COLO668 (cell line): Measurements from ENCODE around the gene DET1.
"Not testable (repeated sequence)": the region's sequence is repeated elsewhere in the genome, so short reads cannot be mapped to it uniquely, and the experiment has no call there.

Experiments
- DNase-seq: peaks from one replicate; lab custom pipeline; 2025; ENCODE audit not compliant: unreplicated experiment; lab: John Stamatoyannopoulos, UW

The DET1 gene

DNA sequence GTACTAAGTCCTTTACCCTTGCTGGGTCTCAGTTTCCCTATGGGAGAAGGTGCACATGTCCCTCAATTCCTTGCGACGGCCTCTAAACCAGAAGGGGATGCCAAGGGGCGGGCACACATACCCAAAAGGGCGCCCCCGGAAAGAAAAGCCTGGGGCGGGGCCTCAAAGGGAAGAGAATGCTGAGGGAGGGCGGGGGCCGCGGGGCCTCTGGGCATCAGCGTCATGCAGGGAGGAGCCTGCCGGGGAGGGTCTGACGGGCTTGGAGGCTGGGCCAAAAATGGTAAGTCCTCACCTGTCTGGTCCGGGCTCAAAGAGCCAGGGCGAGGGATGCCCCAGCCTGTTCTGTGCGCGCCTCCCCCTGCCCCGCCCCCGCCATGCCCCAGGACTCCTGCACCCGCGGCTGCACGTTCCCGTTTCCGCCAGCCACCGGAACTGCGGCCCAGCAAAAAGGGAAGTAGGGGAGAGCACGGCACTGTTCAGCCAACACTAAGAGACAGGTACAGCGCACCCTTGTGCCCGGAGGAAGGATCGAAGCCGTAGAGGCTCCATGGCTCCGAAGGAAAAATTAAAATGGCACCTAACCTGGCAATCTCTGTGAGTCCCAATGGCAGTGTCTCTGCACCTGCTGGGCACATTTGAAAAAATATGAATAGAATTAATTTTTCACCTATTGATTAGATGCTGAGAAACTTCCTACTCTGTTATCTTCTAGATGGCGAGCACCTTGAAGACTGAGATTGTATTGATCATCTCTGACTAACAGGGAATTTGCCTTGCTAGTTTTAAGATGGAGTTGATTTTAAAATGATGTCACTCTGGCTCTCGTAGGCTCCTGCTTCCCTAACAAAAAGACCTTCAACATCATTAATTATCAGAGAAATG lies at the start of gene DET1:
Gene DET1, minus strand, starts transcription at position 434 of the 882 bp plus-strand sequence. CDS start 14,976 bp downstream, outside the sequence.
- peak; percentile 95 for DNase-seq

- DNase-seq: no peak
Measured at GRCh38 chr15:88591384-88591783, 44.9 kb upstream of the DET1 start.

DNA sequence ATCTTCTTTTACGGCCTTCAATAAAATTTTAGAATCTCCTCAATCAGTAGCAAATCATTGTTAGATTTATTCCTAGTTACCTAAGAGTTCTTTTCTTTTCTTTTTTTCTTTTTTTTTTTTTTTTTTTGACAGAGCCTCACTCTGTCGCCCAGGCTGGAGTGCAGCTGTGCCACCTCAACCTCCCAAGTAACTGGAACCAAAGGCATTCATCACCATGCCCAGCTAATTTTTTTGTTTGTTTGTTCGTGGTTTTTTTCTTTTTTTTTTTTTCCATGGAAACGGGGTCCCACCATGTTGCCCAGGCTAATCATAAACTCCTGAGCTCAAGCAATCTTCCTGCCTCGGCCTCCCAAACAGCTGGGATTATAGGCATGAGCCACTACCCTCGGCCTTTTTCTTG lies 44.3 kb upstream of the DET1 start:
- no peak for DNase-seq

DNA sequence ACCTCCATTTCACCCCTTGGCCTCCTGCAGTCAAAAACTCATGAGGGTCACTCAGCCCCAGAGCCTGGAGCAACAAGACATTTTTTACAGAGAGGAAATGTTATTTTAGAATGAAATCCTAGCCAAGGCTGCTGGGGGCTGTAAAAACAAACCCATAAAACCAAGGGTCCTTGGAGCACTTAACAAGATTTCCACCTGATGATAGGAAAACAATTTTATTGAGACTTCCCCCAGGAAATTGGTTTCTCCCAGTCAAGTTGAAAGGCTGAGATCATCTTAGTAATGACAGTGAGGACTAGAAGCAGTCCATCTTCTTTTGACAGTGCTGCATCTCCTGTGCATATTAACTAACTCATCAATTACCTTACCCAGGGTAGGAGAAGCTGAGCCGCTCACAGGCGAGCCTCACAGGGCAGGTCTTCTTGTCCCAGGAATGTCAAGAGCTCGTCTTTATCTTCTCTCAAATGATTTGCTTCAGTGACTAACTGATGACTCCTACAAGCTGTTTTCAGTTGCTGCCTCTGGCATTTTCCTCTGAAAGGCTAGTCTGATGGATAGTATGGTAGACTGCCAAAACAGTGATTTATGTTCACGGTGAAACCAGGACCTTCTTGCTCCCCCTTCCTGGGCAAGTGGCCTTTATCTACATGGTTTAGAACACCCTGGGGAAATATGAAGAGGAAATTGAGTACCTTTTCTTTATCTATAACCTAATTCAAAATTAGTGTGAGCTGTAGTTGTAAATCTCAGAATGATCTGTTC lies 40.1 kb upstream of the DET1 start:
- no peak for DNase-seq

- DNase-seq: peak; percentile 17
Measured at GRCh38 chr15:88580532-88580931, 34.1 kb upstream of the DET1 start.

- no peak for DNase-seq
Measured at GRCh38 chr15:88579322-88579721, 32.8 kb upstream of the DET1 start.

GRCh38 chr15:88574655-88575054 lies 28.2 kb upstream of the DET1 start:
- peak; percentile 20 for DNase-seq

- DNase-seq: no peak
Measured at GRCh38 chr15:88574077-88574476, 27.6 kb upstream of the DET1 start.

- peak; percentile 29 for DNase-seq
Measured at GRCh38 chr15:88571852-88572259, 25.4 kb upstream of the DET1 start.

DNA sequence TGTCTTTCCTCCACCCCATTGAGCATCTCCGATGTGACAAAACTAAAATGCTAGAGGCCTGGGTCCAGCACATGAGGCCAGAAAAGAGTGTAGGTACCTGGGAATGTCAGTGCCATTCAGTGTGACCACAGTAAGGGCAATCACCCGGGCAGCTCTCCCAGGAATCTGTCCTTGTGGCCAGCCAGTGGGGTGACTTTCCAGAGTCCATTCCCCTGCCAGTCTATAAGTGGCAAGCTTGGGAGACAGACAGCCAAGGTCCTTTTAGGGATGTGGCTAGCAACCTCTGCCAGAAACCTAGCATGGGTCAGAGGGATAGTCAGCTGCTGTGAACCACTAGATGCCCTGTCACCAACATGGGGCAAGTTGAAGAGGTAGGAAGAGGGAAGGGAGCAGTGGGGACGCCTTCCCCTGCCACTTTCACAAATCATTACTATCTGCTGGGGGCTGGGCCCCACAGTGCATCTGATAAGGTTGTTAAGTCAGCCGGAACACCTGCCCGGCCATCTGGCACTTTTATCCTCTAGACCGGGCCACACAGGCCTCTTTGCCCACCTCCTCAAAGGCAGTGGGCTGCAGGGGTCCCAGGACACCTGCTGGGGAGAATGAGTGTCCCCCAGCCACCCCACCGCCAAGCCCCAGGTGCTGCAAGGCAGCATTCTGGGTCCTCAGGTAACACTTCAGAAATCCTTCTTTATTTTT lies 24.8 kb upstream of the DET1 start:
- DNase-seq: peak; percentile 50

DNA sequence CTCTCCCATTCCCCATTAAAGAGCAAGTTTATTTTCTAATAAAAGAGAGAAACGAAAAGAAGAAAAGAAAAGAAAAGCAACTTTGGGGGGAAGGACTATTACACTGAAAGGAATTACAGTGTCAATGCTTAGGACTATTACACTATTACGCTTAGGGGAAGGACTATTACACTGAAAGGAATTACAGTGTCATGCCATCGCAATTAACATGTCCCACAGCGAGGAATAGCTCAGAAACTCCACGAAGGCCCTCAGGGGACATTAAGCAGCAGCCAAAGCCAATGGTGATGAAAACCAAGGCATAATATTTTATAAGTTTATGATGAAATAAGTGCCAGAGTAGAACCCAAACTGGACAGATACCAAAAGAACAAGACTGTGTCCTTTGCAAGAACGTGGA lies 22.1 kb upstream of the DET1 start:
- no peak for DNase-seq

DNA sequence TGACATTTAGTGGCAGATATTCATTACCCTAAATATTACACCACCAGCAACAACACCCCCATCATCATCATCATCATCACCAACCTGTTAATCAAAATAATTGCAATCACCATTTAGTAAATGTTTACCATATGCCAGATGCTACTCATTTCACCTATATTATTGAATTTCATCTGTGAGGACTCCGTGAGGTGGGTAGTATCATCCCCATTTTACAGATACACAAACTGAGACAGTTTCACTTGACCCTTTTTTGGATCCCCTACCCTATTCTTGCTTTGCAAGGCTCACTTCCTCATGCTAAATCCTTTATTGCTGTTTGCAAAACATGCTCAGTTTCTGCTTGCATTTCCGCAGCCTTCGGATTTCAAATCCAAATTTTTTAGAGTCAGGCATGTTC lies 18.3 kb upstream of the DET1 start:
- DNase-seq: no peak

DNA sequence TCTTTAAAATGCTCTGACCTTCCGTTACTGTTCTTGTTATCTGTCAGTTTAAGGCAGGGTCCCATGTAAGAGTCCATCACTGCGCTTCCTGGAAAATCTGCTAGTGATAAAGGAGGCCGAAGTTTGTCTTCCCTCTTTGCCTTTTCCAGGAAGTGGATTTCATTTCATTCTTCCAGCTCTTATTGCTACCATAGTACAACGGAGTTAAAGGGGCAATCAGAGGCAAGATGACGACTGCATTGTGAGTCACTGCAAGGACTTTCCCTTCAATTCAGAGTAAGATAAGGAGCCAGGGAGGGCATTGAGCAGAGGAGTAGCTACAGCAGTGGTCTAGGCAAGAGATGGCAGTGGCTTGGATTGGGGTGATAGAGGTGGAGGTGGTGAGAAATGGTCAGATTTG lies 17.2 kb upstream of the DET1 start:
- DNase-seq: no peak

DNA sequence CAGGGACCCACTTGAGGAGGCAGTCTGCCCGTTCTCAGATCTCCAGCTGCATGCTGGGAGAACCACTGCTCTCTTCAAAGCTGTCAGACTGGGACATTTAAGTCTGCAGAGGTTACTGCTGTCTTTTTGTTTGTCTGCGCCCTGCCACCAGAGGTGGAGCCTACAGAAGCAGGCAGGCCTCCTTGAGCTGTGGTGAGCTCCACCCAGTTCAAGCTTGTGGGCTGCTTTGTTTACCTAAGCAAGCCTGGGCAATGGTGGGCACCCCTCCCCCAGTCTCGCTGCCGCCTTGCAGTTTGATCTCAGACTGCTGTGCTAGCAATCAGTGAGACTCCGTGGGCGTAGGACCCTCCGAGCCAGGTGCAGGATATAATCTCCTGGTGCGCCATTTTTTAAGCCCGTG lies 13.1 kb upstream of the DET1 start:
- not testable (repeated sequence) for DNase-seq

- DNase-seq: not testable (repeated sequence)
Measured at GRCh38 chr15:88558026-88558425, 11.5 kb upstream of the DET1 start.

DNA sequence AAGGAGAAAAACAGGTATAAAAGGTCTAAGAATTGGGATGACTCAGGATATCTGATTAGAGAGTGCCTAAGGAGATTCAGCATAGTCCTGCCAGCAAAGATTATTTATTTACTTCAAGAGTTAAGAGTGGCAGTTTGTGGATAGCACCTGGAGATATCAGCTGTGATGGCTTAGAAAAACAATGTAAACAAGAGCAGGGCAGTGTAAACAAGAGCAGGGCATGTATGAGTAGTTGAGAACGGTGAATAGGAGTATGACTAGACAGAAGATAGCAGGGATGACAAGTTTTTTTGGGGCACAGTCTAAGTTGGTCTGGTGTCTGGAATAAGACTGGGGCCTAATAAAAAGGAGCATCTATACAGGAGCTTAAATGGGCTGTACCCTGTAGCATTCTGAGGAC lies 1.5 kb upstream of the DET1 start:
- peak; percentile 4 for DNase-seq

- not testable (repeated sequence) for DNase-seq
Measured at GRCh38 chr15:88545578-88546247, 768 bp downstream of the DET1 start.

GRCh38 chr15:88543065-88543776 lies 3.3 kb downstream of the DET1 start:
- DNase-seq: no peak

DNA sequence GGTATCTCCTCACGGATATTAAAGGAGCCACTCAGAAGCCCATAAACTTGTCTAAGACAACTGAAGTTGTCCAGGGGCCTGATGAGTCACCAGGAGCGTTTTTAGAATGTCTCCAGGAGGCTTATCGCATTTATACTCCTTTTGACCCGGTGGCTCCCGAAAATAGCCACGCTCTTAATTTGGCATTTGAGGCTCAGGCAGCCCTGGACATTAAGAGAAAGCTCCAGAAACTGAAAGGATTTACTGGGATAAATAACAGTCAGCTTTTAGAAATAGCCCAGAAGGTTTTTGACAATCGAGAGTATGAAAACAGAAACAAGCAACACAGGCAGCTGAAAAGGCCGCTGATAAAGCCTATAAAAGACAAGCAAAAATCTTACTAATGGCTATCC lies 4.1 kb downstream of the DET1 start:
- no peak for DNase-seq

DNA sequence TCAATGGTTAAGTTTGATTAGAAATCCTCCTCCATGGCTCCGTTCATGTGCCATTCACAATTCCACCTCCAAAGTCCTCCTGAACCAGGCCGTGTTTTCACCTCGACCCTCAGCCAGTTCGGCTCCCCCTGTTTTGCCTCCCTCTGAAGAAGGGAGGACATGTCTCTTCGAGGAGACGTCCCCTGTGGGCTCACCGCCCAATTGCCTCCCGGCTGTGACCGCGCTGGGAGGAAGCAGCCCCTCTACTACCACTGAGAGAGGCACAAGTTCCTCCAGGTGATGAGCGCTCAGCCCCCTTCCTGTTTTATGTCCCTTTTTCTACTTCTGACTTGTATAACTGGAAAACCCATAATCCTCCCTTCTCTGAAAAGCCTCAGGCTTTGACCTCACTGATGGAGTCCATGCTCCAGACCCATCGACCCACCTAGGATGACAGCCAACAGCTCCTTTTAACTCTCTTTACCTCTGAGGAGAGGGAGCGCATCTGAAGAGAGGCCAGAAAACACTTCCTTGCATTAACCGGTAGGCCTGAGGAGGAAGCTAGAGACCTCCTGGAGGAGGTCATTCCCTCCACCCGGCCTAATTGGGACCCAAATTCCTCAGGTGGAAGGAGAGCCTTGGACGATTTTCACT lies 4.7 kb downstream of the DET1 start:
- no peak for DNase-seq
